ENCODE data around the gene ITGA11. TPM values are rescaled to one million over a fixed set of nuclear protein-coding genes. Genes with fewer than 3 reads are reported as not detected.

The ITGA11 gene
- total and polyA plus RNA-seq, 2 experiments from 2014 or later, result 0.03 to 0.40 TPM

GRCh38 chr15:68354268-68354667 is 77.7 kb downstream of the ITGA11 start (continued):
- TF ChIP-seq ZNF462 (CRISPR knock-in tag; IDR thresholded peaks at IDR 0.05), result no peak
- no peak for TF ChIP-seq ETS1 (IDR thresholded peaks at IDR 0.05)
- no peak for TF ChIP-seq JUNB (IDR thresholded peaks at IDR 0.05; ENCODE audit: unreplicated experiment)
- TF ChIP-seq EZH2 (IDR thresholded peaks at IDR 0.05; ENCODE audit: low read depth, unreplicated experiment), result no peak
- no peak for TF ChIP-seq CTCF (conservative IDR thresholded peaks at IDR 0.05; ENCODE audit: low read depth in 2 of 2)

Data from GM23338 (cell line).